Chondrocyte (in vitro differentiated cells): Measurements from ENCODE around the gene ZNF787. TPM values are rescaled to one million over a fixed set of nuclear protein-coding genes. Genes with fewer than 3 reads are reported as not detected.
"Not testable (repeated sequence)": the region's sequence is repeated elsewhere in the genome, so short reads cannot be mapped to it uniquely, and the experiment has no call there.

Experiments used
- DNase-seq: peaks from one replicate; pipeline ENCODE4 v3.0.0; 2021; ENCODE audit warnings: mixed read lengths, low spot score
- H3K27ac Mint-ChIP-seq: one replicate; pipeline ENCODE4 v1.8.0; 2021; ENCODE audit warnings: mild to moderate bottlenecking, moderate library complexity, mixed read lengths; ENCODE audit not compliant: unreplicated experiment
- H3K27me3 Mint-ChIP-seq: 2 replicates; pipeline ENCODE4 v1.8.0; 2021; ENCODE audit warnings: low read depth, mixed read lengths
- H3K36me3 Mint-ChIP-seq: 2 replicates; pipeline ENCODE4 v1.8.0; 2021; ENCODE audit warnings: low read depth, mixed read lengths
- H3K4me1 Mint-ChIP-seq: 2 replicates; pipeline ENCODE4 v1.8.0; 2021; ENCODE audit warnings: low read depth, mild to moderate bottlenecking, mixed read lengths
- H3K4me3 Mint-ChIP-seq: one replicate; pipeline ENCODE4 v1.8.0; 2021; ENCODE audit warnings: mild to moderate bottlenecking, moderate library complexity, mixed read lengths; ENCODE audit not compliant: unreplicated experiment
- H3K9me3 Mint-ChIP-seq: 2 replicates; pipeline ENCODE4 v1.8.0; 2021; ENCODE audit warnings: low read depth, mixed read lengths
- CTCF ChIP-seq: fragments of 200-600 bp; sonication (generic); IDR thresholded peaks from 2 replicates; pipeline ENCODE4 v1.5.0; 2021; ENCODE audit warnings: antibody characterized with exemption, mild to moderate bottlenecking, moderate library complexity
- total RNA-seq: library from RNA; stranded (reverse); gene quantifications from 3 replicates; pipeline ENCODE4 v1.2.1, GENCODE V29; 2021

Gene ZNF787
- total RNA-seq, 1 donor from 2014 or later = 26.5 TPM

- Mint-ChIP-seq H3K27ac (peak overlapping the region; percentile 42), H3K4me3 (no peak overlapping the region), H3K36me3 (no peaks in the 10 kb centered on the region), H3K4me1 (peaks cover 49% of the 10 kb centered on the region), H3K27me3 (no peaks in the 10 kb centered on the region), H3K9me3 (no peaks in the 10 kb centered on the region)
- no peak for DNase-seq
- TF ChIP-seq CTCF = no peak
Measured at GRCh38 chr19:56108447-56109195, 12.5 kb downstream of the ZNF787 start.

GRCh38 chr19:56107626-56108351 is 13.3 kb downstream of the ZNF787 start:
- Mint-ChIP-seq H3K4me1 (peaks cover 42% of the 10 kb centered on the region), H3K27ac (no peak overlapping the region), H3K4me3 (no peak overlapping the region), H3K27me3 (no peaks in the 10 kb centered on the region), H3K9me3 (no peaks in the 10 kb centered on the region), H3K36me3 (no peaks in the 10 kb centered on the region)
- no peak for TF ChIP-seq CTCF
- DNase-seq = no peak

GRCh38 chr19:56106993-56107392 is 14.1 kb downstream of the ZNF787 start:
- Mint-ChIP-seq H3K9me3 (no peaks in the 10 kb centered on the region), H3K4me1 (peaks cover 35% of the 10 kb centered on the region), H3K36me3 (no peaks in the 10 kb centered on the region), H3K27ac (no peak overlapping the region), H3K27me3 (no peaks in the 10 kb centered on the region), H3K4me3 (no peak overlapping the region)
- no peak for DNase-seq
- no peak for TF ChIP-seq CTCF

- peaks cover 30% of the 10 kb centered on the region for H3K4me1 Mint-ChIP-seq
Measured at GRCh38 chr19:56106397-56106849, 14.7 kb downstream of the ZNF787 start.

GRCh38 chr19:56105831-56106396 is 15.2 kb downstream of the ZNF787 start:
- not testable (repeated sequence) for H3K27ac Mint-ChIP-seq, H3K36me3 Mint-ChIP-seq, H3K27me3 Mint-ChIP-seq, DNase-seq, H3K9me3 Mint-ChIP-seq, H3K4me3 Mint-ChIP-seq
- H3K4me1 Mint-ChIP-seq = peaks cover 25% of the 10 kb centered on the region

More at GRCh38 chr19:56106397-56106849, 14.7 kb downstream of the ZNF787 start:
- TF ChIP-seq CTCF = no peak
- H3K27ac Mint-ChIP-seq = no peak overlapping the region
- H3K4me3 Mint-ChIP-seq = no peak overlapping the region
- no peak for DNase-seq
- H3K27me3 Mint-ChIP-seq = no peaks in the 10 kb centered on the region
- H3K36me3 Mint-ChIP-seq = peaks cover 2% of the 10 kb centered on the region
- no peaks in the 10 kb centered on the region for H3K9me3 Mint-ChIP-seq
